Measurements from ENCODE around the gene MYL9. TPM values are rescaled to one million over a fixed set of nuclear protein-coding genes. Genes with fewer than 3 reads are reported as not detected.

MYL9 gene
- total RNA-seq, result 2.7 and 8.3 TPM in 2 replicates

DNA sequence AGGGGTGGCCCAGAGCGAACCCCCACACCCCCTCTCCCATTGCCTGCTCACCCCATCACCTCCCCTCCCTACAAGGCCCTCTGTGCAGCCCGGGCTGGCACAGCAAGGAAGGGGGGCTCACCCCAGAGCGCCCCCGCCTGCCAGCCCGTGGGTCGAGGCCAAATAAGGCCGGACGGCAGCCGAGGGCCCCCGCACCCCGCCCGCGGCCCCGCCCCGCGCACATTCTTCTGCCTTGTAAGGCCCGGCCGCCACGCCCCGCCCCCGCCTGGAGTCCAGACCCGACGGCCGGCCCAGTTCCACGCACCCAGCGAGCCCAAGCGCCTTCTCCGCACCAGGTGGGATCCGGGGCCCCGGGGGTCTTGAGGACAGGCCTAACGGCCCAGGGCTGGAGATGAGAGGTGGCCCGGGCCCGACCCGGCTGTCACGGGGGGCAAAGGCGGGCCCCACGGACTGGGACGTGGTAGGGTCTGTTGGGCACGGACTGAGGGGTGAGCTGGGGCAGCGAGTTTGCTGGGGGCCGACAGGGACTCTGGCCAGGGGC, at the start of gene MYL9:
TSS of gene MYL9 (plus strand) at position 293 of the 541 bp plus-strand sequence. CDS start 3,366 bp downstream, outside the sequence.

GRCh38 chr20:36573103-36573797, 31.9 kb downstream of the MYL9 start, which contains the start of gene TGIF2:
Gene TGIF2, plus strand, starts transcription at chr20:36573597. Its CDS starts 5,178 bp downstream, at chr20:36578775.

Other genes with a start within 250 kb of the MYL9 start
- gene DLGAP4, start 235.2 kb upstream of the MYL9 start, total RNA-seq, result 20.2 and 40.1 TPM in 2 replicates
- gene TGIF2, start 32.1 kb downstream of the MYL9 start, total RNA-seq, result 8.0 and 10.8 TPM in 2 replicates
- gene RAB5IF, start 64.3 kb downstream of the MYL9 start, total RNA-seq, result 111 and 170 TPM in 2 replicates
- gene SLA2, start 104.7 kb downstream of the MYL9 start, total RNA-seq, result not detected in 2 replicates
- gene NDRG3, start 204.6 kb downstream of the MYL9 start, total RNA-seq, result 21.8 and 22.0 TPM in 2 replicates
- gene DSN1, start 232.2 kb downstream of the MYL9 start, total RNA-seq, result 7.1 and 15.5 TPM in 2 replicates